GM23338 (cell line): ENCODE results near the gene GHRH. TPM values are rescaled to one million over a fixed set of nuclear protein-coding genes. Genes with fewer than 3 reads are reported as not detected.

ENCODE experiments used
- ATAC-seq: fragments of 200-7000 bp; cut with Tn5 transposase; 3 replicates; pipeline ENCODE4 v1.9.1; 2020
- DNase-seq: peaks from one replicate; pipeline ENCODE4 v3.0.0-alpha.2; 2015; ENCODE audit warnings: low spot score
- H2AFZ ChIP-seq: fragments of 200-600 bp; sonication (generic); 2 replicates; pipeline ENCODE4 v1.8.0; 2016; ENCODE audit warnings: antibody characterized with exemption, mild to moderate bottlenecking, moderate library complexity
- H3F3A ChIP-seq: fragments of 200-600 bp; sonication (generic); replicated peaks from 2 replicates; pipeline ENCODE4 v1.8.0; 2017; ENCODE audit warnings: antibody characterized with exemption, mixed run types, low read depth
- H3K27ac ChIP-seq: fragments of 200-600 bp; sonication (generic); 2 replicates; pipeline ENCODE4 v1.6.1; 2016; ENCODE audit warnings: low read depth
- H3K27me3 ChIP-seq: fragments of 200-600 bp; sonication (generic); 2 replicates; pipeline ENCODE4 v1.8.0; 2016; ENCODE audit warnings: mild to moderate bottlenecking, mixed run types, moderate library complexity; ENCODE audit not compliant: insufficient read depth
- H3K36me3 ChIP-seq: fragments of 200-600 bp; sonication (generic); 2 replicates; pipeline ENCODE4 v1.8.0; 2016; ENCODE audit warnings: mild to moderate bottlenecking; ENCODE audit not compliant: insufficient read depth
- H3K4me1 ChIP-seq: fragments of 200-600 bp; sonication (generic); 2 replicates; pipeline ENCODE4 v1.8.0; 2016; ENCODE audit warnings: mild to moderate bottlenecking, moderate library complexity; ENCODE audit not compliant: insufficient read depth
- H3K4me2 ChIP-seq: fragments of 200-600 bp; sonication (generic); 2 replicates; pipeline ENCODE4 v1.7.1; 2017; ENCODE audit warnings: mixed run types
- H3K4me3 ChIP-seq: fragments of 200-600 bp; sonication (generic); 2 replicates; pipeline ENCODE4 v1.6.1; 2016; ENCODE audit warnings: mixed run types
- H3K79me2 ChIP-seq: fragments of 200-600 bp; sonication (generic); replicated peaks from 2 replicates; pipeline ENCODE4 v1.8.0; 2017; ENCODE audit warnings: mild to moderate bottlenecking; ENCODE audit not compliant: insufficient read depth
- H3K9me2 ChIP-seq: fragments of 200-600 bp; sonication (generic); 2 replicates; pipeline ENCODE4 v1.8.0; 2017; ENCODE audit not compliant: insufficient read depth
- H4K20me1 ChIP-seq: fragments of 200-600 bp; sonication (generic); replicated peaks from 2 replicates; pipeline ENCODE4 v1.8.0; 2017; ENCODE audit warnings: mild to moderate bottlenecking; ENCODE audit not compliant: insufficient read depth
- H3K27ac Mint-ChIP-seq: 2 replicates; pipeline ENCODE4 v1.8.0; 2020; ENCODE audit warnings: inconsistent platforms, mild to moderate bottlenecking, moderate library complexity, mixed read lengths
- H3K27me3 Mint-ChIP-seq: 3 replicates; pipeline ENCODE4 v1.8.0; 2022; ENCODE audit warnings: low read depth, mild to moderate bottlenecking, moderate library complexity, mixed read lengths, inconsistent platforms; ENCODE audit not compliant: insufficient read depth, poor library complexity
- H3K36me3 Mint-ChIP-seq: 3 replicates; pipeline ENCODE4 v1.8.0; 2021; ENCODE audit warnings: low read depth, mild to moderate bottlenecking, inconsistent platforms, moderate library complexity, mixed read lengths
- H3K4me1 Mint-ChIP-seq: 3 replicates; pipeline ENCODE4 v1.8.0; 2020; ENCODE audit warnings: mild to moderate bottlenecking, inconsistent platforms, mixed read lengths
- H3K4me3 Mint-ChIP-seq: 3 replicates; pipeline ENCODE4 v1.8.0; 2021; ENCODE audit warnings: moderate library complexity, mild to moderate bottlenecking, inconsistent platforms, mixed read lengths
- H3K9me3 Mint-ChIP-seq: 3 replicates; pipeline ENCODE4 v1.8.0; 2020; ENCODE audit warnings: moderate library complexity, mild to moderate bottlenecking, inconsistent platforms, mixed read lengths
- CREB1 ChIP-seq: fragments of 250-450 bp; sonication (Bioruptor Pico); IDR thresholded peaks from 2 replicates; pipeline ENCODE4 v1.5.0; 2020; ENCODE audit warnings: low read depth, mild to moderate bottlenecking, moderate library complexity
- CTCF ChIP-seq, 2 experiments: fragments of 200-600 bp in 1 of 2; sonication (generic) in 1 of 2; conservative IDR thresholded peaks; 2 replicates each; pipeline versions ENCODE4 v1.5.1 to v1.6.1; 2016 to 2017; ENCODE audit warnings: antibody characterized with exemption in 2 of 2, low read depth in 2 of 2, mild to moderate bottlenecking in 2 of 2, moderate library complexity in 1 of 2
- ETS1 ChIP-seq: IDR thresholded peaks from 2 replicates; pipeline ENCODE4 v1.6.1; 2016; ENCODE audit warnings: antibody characterized with exemption
- EZH2 ChIP-seq: fragments of 200-600 bp; sonication (generic); IDR thresholded peaks from one replicate; pipeline ENCODE4 v1.8.0; 2017; ENCODE audit warnings: antibody characterized with exemption, mild to moderate bottlenecking, low read depth; ENCODE audit not compliant: unreplicated experiment
- EZH2phosphoT487 ChIP-seq: fragments of 200-600 bp; sonication (generic); IDR thresholded peaks from one replicate; pipeline ENCODE4 v1.8.1; 2018; ENCODE audit warnings: antibody characterized with exemption; ENCODE audit not compliant: unreplicated experiment
- JUNB ChIP-seq: IDR thresholded peaks from one replicate; pipeline ENCODE4 v1.6.1; 2016; ENCODE audit warnings: antibody characterized with exemption; ENCODE audit not compliant: unreplicated experiment
- NANOG ChIP-seq: IDR thresholded peaks from 2 replicates; pipeline ENCODE4 v1.6.1; 2016; ENCODE audit warnings: antibody characterized with exemption, borderline replicate concordance
- POLR2AphosphoS5 ChIP-seq: IDR thresholded peaks from 2 replicates; pipeline ENCODE4 v1.6.1; 2016; ENCODE audit warnings: antibody characterized with exemption, low read depth
- REST ChIP-seq: IDR thresholded peaks from one replicate; pipeline ENCODE4 v1.6.1; 2018; ENCODE audit warnings: antibody characterized with exemption; ENCODE audit not compliant: unreplicated experiment
- STAT1 ChIP-seq: IDR thresholded peaks from one replicate; pipeline ENCODE4 v1.6.1; 2016; ENCODE audit warnings: antibody characterized with exemption; ENCODE audit not compliant: unreplicated experiment
- ZNF114 ChIP-seq: fragments of 250-450 bp; sonication (Bioruptor Pico); IDR thresholded peaks from 2 replicates; pipeline ENCODE4 v1.5.0; 2020; ENCODE audit warnings: mild to moderate bottlenecking, moderate library complexity
- ZNF331 ChIP-seq: fragments of 250-450 bp; sonication (Bioruptor Pico); IDR thresholded peaks from 2 replicates; pipeline ENCODE4 v1.5.0; 2020; ENCODE audit warnings: low read depth, mild to moderate bottlenecking, moderate library complexity
- ZNF462 ChIP-seq: fragments of 250-450 bp; sonication (Bioruptor Pico); IDR thresholded peaks from 2 replicates; pipeline ENCODE4 v1.5.0; 2020; ENCODE audit warnings: mild to moderate bottlenecking, moderate library complexity
- polyA plus RNA-seq: library from polyadenylated mRNA; unstranded; fragments of >200 nt; fragmentation: Nextera tagmentation; extraction: Ambion mirVana; gene quantifications from 2 replicates; pipeline ENCODE4 v1.2.1, GENCODE V29; 2016
- total RNA-seq: library from RNA; depleted of rRNA; stranded (reverse); fragments of >200 nt; shearing (Covaris generic); gene quantifications from 2 replicates; pipeline ENCODE4 v1.2.3, GENCODE V29; 2014

Gene GHRH
- total and polyA plus RNA-seq, 2 experiments from 2014 or later = 0.40 TPM; not detected in 1

GRCh38 chr20:37291724-37292126, 30.1 kb upstream of the GHRH start:
- Histone ChIP-seq H3K27ac (no peak overlapping the region), H3K4me1 (peaks cover 13% of the 10 kb centered on the region; the same call in 1 of the 2 replicates), H3K4me3 (no peak overlapping the region), H3K36me3 (peaks cover 7% of the 10 kb centered on the region; the same call in 1 of the 2 replicates), H4K20me1 (peaks cover 4% of the 10 kb centered on the region; the same call in 1 of the 2 replicates), H3F3A (0 out of 2 replicates have a peak, but pooled peaks cover 10% of the 10 kb centered on the region), H3K79me2 (peaks cover 58% of the 10 kb centered on the region), H3K4me2 (no peak overlapping the region), H3K9me2 (peaks cover 3% of the 10 kb centered on the region; the same call in 1 of the 2 replicates), H2AFZ (no peak overlapping the region), H3K27me3 (no peaks in the 10 kb centered on the region)
- H3K36me3 Mint-ChIP-seq = peaks cover 34% of the 10 kb centered on the region
- DNase-seq (no peak), ATAC-seq (no peak)
- peaks cover 16% of the 10 kb centered on the region for H3K4me1 Mint-ChIP-seq
- no peak overlapping the region for H3K4me3 Mint-ChIP-seq
- peaks cover 13% of the 10 kb centered on the region for H3K9me3 Mint-ChIP-seq
- peaks cover 3% of the 10 kb centered on the region for H3K27me3 Mint-ChIP-seq
- no peak overlapping the region for H3K27ac Mint-ChIP-seq
- TF ChIP-seq ZNF331 (CRISPR knock-in tag) (no peak), JUNB (no peak), ETS1 (no peak), NANOG (no peak), CREB1 (no peak), ZNF114 (CRISPR knock-in tag) (no peak), STAT1 (no peak), REST (no peak), POLR2AphosphoS5 (no peak), EZH2phosphoT487 (no peak), ZNF462 (CRISPR knock-in tag) (no peak), CTCF (conservative IDR thresholded peaks at IDR 0.05; ENCODE audit: low read depth in 2 of 2) (no peak), EZH2 (no peak)
